GM21423 (cell line): ENCODE measurements around the gene CADPS.

Experiments used
- ATAC-seq: cut with Tn5 transposase; IDR thresholded peaks from one replicate; pipeline ENCODE4 v1.9.1; 2021; ENCODE audit warnings: mild to moderate bottlenecking, moderate library complexity; ENCODE audit not compliant: unreplicated experiment

CADPS gene

GRCh38 chr3:62699728-62700127 is 175.5 kb downstream of the CADPS start:
- no peak for ATAC-seq

GRCh38 chr3:62696011-62696410 is 179.2 kb downstream of the CADPS start:
- no peak for ATAC-seq

- ATAC-seq, result no peak
These were observed 186.4 kb downstream of the CADPS start for GRCh38 chr3:62688812-62689211.

GRCh38 chr3:62688050-62688449 is 187.2 kb downstream of the CADPS start:
- ATAC-seq, result no peak

- no peak for ATAC-seq
These were observed 188.5 kb downstream of the CADPS start for GRCh38 chr3:62686503-62687294.

GRCh38 chr3:62682826-62683225 is 192.4 kb downstream of the CADPS start:
- no peak for ATAC-seq

- ATAC-seq, result no peak
These were observed 195.2 kb downstream of the CADPS start for GRCh38 chr3:62679988-62680387.

GRCh38 chr3:62678841-62679240 is 196.4 kb downstream of the CADPS start:
- ATAC-seq, result no peak

GRCh38 chr3:62677926-62678325 is 197.3 kb downstream of the CADPS start:
- no peak for ATAC-seq

- ATAC-seq, result no peak
These were observed 198.4 kb downstream of the CADPS start for GRCh38 chr3:62676689-62677271.

GRCh38 chr3:62675492-62675891 is 199.7 kb downstream of the CADPS start:
- ATAC-seq, result no peak

GRCh38 chr3:62672988-62673313 is 202.3 kb downstream of the CADPS start:
- no peak for ATAC-seq

- ATAC-seq, result peak; percentile 76
These were observed 202.8 kb downstream of the CADPS start for GRCh38 chr3:62672270-62672987.

GRCh38 chr3:62670351-62670750 is 204.9 kb downstream of the CADPS start:
- no peak for ATAC-seq

GRCh38 chr3:62669161-62669560 is 206.1 kb downstream of the CADPS start:
- ATAC-seq, result no peak

GRCh38 chr3:62667714-62668113 is 207.5 kb downstream of the CADPS start:
- ATAC-seq, result no peak

GRCh38 chr3:62665627-62666437 is 209.4 kb downstream of the CADPS start:
- peak; percentile 85 for ATAC-seq

- ATAC-seq, result no peak
These were observed 212.5 kb downstream of the CADPS start for GRCh38 chr3:62662677-62663076.

- no peak for ATAC-seq
These were observed 215.6 kb downstream of the CADPS start for GRCh38 chr3:62659660-62660059.

GRCh38 chr3:62655691-62656063 is 219.5 kb downstream of the CADPS start:
- no peak for ATAC-seq

- no peak for ATAC-seq
These were observed 220.0 kb downstream of the CADPS start for GRCh38 chr3:62655056-62655690.
